ENCODE measurements around the gene RALB.

DNA sequence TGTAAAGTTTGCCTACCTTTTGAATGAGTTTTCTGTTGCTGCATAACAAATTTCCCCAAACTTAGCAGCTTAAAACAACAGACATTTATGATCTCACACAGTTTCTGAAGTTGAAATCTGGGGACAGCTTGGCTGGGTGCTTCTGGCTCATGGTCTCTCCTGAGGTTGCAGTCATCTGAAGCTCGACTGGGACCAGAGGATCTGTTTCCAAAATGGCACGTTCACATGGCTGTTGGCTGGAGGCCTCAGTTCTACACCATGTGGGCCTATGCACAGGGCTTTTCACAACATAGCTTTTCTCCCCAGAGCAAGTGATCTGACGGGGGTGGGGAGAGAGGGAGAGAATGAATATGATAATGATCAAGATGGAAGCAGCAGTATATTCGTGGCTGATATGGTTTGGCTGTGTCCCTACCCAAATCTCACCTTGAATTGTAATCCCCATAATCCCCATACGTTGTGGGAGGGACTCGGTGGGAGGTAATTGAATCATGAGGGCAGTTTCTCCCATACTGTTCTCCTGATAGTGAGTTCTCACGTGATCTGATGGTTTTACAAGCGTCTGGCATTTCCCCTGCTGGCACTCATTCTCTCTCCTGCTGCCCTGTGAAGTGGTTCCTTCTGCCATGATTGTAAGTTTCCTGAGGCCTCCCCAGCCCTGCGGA lies 3.5 kb downstream of the RALB start:
- TF ChIP-seq CTCF (tag by site-specific recombination; IDR thresholded peaks at IDR 0.05) (no peak), ZNF311 (tag by site-specific recombination; IDR thresholded peaks at IDR 0.05; ENCODE audit: borderline replicate concordance) (no peak), PRDM10 (tag by site-specific recombination; IDR thresholded peaks at IDR 0.05) (no peak), ZNF639 (tag by site-specific recombination; IDR thresholded peaks at IDR 0.05) (no peak), ZNF146 (tag by site-specific recombination; IDR thresholded peaks at IDR 0.05) (no peak), ZNF155 (tag by site-specific recombination; IDR thresholded peaks at IDR 0.05) (no peak), ZNF776 (tag by site-specific recombination; IDR thresholded peaks at IDR 0.05; ENCODE audit: borderline replicate concordance) (no peak)

All from HEK293 (cell line).